Measurements from ENCODE around the gene DNAJB11. TPM values are rescaled to one million over a fixed set of nuclear protein-coding genes. Genes with fewer than 3 reads are reported as not detected.

Gene DNAJB11
- total and polyA plus RNA-seq, 7 donors: 10.8 to 73.3 (median 23.5) TPM

DNA sequence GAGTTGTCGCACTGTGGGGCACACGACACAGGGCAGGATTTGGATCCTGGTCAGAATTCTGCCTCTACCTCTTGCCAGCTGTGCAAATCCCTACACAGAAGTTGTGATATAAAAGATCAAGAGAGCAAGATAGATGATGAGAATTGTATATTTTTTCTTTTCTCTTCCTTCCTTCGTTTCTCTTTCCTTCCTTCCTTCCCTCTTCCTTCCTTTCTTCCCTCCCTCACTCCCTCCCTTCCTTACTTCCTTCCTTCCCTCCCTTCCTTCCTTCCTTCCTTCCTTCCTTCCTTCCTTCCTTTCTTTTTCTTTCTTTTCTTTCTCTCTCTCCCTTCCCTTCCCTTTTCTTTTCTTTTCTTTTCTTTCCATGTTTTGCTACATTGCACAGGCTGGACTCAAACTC lies 30.4 kb downstream of the DNAJB11 start:
- TF ChIP-seq, protein P1, sequence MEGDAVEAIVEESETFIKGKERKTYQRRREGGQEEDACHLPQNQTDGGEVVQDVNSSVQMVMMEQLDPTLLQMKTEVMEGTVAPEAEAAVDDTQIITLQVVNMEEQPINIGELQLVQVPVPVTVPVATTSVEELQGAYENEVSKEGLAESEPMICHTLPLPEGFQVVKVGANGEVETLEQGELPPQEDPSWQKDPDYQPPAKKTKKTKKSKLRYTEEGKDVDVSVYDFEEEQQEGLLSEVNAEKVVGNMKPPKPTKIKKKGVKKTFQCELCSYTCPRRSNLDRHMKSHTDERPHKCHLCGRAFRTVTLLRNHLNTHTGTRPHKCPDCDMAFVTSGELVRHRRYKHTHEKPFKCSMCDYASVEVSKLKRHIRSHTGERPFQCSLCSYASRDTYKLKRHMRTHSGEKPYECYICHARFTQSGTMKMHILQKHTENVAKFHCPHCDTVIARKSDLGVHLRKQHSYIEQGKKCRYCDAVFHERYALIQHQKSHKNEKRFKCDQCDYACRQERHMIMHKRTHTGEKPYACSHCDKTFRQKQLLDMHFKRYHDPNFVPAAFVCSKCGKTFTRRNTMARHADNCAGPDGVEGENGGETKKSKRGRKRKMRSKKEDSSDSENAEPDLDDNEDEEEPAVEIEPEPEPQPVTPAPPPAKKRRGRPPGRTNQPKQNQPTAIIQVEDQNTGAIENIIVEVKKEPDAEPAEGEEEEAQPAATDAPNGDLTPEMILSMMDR (IDR thresholded peaks at IDR 0.05): no peak
- TF ChIP-seq EP300 (IDR thresholded peaks at IDR 0.05) (no peak), POLR2AphosphoS5 (IDR thresholded peaks at IDR 0.05) (no peak), POLR2A (IDR thresholded peaks at IDR 0.05) (no peak)
- Histone ChIP-seq H3K27me3 (no peaks in the 10 kb centered on the region), H3K4me1 (no peaks in the 10 kb centered on the region), H3K36me3 (no peaks in the 10 kb centered on the region), H3K9me3 (no peaks in the 10 kb centered on the region), H3K4me3 (no peak overlapping the region), H3K27ac (no peak overlapping the region)
- intact Hi-C loops (cut with DNase I): no loop called here
- no peak for DNase-seq
- WGBS, 2 donors: 78 to 82% methylated on average over 3 of the region's 3 CpGs

GRCh38 chr3:186603159-186603558 lies 32.6 kb downstream of the DNAJB11 start:
- H3K4me3 ChIP-seq: no peak overlapping the region
- no peaks in the 10 kb centered on the region for H3K36me3 ChIP-seq
- TF ChIP-seq POLR2A (IDR thresholded peaks at IDR 0.05) (no peak), EP300 (IDR thresholded peaks at IDR 0.05) (no peak), POLR2AphosphoS5 (IDR thresholded peaks at IDR 0.05) (no peak)
- TF ChIP-seq, protein P1 (IDR thresholded peaks at IDR 0.05): no peak
- no peaks in the 10 kb centered on the region for H3K9me3 ChIP-seq
- H3K4me1 ChIP-seq: no peaks in the 10 kb centered on the region
- no peaks in the 10 kb centered on the region for H3K27me3 ChIP-seq
- no peak overlapping the region for H3K27ac ChIP-seq
- intact Hi-C loops (cut with DNase I): no loop called here
- 87 to 89% methylated on average over 7 of the region's 7 CpGs for WGBS, 2 donors
- DNase-seq: no peak

- H3K4me1 ChIP-seq: no peaks in the 10 kb centered on the region
- H3K36me3 ChIP-seq: no peaks in the 10 kb centered on the region
- intact Hi-C loops (cut with DNase I): no loop called here
- no peaks in the 10 kb centered on the region for H3K27me3 ChIP-seq
- TF ChIP-seq POLR2A (IDR thresholded peaks at IDR 0.05) (no peak), EP300 (IDR thresholded peaks at IDR 0.05) (no peak), POLR2AphosphoS5 (IDR thresholded peaks at IDR 0.05) (no peak)
- TF ChIP-seq, protein P1 (IDR thresholded peaks at IDR 0.05): no peak
- H3K27ac ChIP-seq: no peak overlapping the region
- no peak for DNase-seq
- H3K9me3 ChIP-seq: no peaks in the 10 kb centered on the region
- H3K4me3 ChIP-seq: no peak overlapping the region
Observed at GRCh38 chr3:186605078-186605477, 34.6 kb downstream of the DNAJB11 start.

- Histone ChIP-seq H3K36me3 (no peaks in the 10 kb centered on the region), H3K27ac (no peak overlapping the region), H3K27me3 (no peaks in the 10 kb centered on the region), H3K4me3 (no peak overlapping the region), H3K9me3 (no peaks in the 10 kb centered on the region), H3K4me1 (no peaks in the 10 kb centered on the region)
- intact Hi-C loops (cut with DNase I): no loop called here
- no peak for TF ChIP-seq POLR2AphosphoS5 (IDR thresholded peaks at IDR 0.05)
- no peak for TF ChIP-seq POLR2A (IDR thresholded peaks at IDR 0.05)
- no peak for TF ChIP-seq EP300 (IDR thresholded peaks at IDR 0.05)
- TF ChIP-seq, protein P1 (IDR thresholded peaks at IDR 0.05): no peak
- 61 to 84% methylated on average over 5 of the region's 5 CpGs for WGBS, 2 donors
- no peak for DNase-seq
Observed at GRCh38 chr3:186605561-186606545, 35.3 kb downstream of the DNAJB11 start.
